Effector CD8-positive, alpha-beta T cell (primary cell): ENCODE results near the gene STK25.
"Not testable (repeated sequence)": the region's sequence is repeated elsewhere in the genome, so short reads cannot be mapped to it uniquely, and the experiment has no call there.

Experiments
- DNase-seq: peaks from one replicate; lab custom pipeline; 2025; lab: John Stamatoyannopoulos, UW

The STK25 gene

DNA sequence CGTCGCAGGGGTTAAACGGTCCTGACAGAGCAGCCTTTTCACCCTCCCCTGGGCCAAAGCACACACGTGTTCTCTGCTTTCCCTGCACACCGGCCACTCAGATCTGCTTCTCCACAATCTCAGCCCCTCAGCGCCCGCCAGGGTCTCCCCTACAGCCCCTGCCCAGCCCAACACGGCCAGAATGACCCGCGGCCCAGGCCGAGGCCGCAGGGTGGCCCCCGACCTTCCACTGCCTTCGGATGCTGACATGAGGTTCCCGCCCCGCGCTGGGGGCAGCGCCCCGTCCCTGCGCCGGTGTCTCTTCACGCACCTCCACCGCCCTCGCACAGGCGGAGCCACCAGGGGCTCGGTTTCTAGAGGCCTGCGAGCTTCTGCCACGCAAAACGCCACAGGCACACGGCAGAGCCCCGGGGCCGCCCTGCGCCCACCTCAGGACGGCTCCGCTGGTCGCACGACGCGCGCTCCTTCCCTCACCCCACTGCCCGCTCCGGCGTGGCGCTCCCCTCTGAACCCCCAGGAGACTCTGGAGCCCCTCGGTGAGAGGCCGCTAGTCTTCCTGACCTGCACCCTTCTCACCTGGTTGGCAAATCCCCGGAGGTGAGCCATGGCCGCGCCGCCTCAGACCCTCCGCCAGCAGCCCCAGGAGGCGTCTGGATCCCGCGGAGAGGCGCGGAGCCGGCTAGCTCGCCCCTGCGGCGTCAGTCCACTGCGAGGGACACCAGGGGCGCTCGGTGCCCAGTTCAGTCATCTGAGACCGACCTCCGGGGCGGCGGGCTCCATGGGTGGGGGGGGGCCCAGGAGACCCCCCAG lies 749 bp downstream of the STK25 start:
- peak; percentile 33 for DNase-seq

DNA sequence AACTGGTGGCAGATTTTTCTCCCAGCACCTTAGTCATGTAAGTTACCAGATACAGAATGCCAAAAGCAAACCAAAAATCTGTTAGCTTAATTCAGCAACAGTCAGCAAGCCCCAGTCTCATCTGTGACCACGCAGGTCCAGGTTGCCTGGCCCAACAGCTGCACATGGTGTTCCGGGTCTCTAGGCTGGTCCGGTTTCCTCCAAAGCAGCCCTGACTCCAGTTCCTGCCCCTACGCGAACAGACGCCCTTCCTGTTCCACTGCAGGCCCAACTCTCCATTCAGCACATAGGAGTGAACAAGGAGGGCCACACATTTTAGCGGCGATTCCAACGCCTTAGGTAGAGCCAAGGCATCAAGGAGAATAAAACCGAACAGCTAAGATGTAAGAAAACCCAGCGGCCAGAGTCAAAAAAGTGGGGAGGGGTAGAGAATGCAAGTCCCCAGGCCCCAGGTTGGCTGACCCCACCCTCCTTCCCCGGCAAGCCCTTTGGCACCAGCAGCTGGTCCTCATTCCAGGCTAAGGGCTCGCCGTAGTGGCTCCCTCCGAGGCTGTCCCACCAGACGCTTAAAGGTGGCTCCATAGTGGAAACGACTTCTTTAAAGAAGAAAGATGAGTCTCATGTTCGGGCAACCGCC lies 1.5 kb downstream of the STK25 start:
- no peak for DNase-seq

DNA sequence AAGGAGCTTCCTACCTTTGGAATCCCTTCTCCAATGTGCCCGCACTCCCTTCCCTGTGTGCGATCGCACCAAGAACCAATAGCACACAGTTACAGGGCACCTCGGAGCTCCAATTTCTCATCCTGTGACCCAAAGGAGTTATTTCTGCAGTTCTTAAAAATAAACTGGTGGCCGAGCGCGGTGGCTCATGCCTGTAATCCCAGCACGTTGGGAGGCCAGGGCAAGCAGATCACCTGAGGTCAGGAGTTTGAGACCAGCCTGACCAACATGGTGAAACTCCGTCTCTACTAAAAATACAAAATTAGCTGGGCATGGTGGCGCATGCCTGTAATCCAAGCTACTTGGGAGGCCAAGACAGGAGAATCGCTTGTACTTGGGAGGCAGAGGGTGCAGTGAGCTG lies 2.1 kb downstream of the STK25 start:
- not testable (repeated sequence) for DNase-seq

DNA sequence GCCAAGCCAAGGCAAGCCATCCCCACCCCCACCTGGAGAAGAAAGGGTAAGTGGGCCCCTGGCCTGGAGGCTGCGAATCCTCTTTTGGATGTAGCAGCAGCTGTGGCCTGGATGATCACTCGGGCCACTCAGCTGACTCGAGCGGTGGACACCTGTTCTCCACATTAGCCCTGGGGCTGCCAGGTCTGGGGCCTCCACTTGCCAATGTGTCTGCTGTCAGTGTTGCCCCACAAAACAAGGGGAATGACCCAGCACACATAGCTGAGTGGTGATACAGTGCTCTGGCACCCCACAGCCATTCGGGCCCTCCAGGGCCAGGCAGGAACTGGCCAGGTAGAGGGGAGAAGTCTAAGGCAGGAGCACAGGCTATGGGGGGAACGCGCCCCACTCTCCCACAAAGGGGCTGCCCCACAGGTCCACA lies 2.6 kb downstream of the STK25 start:
- DNase-seq = no peak

DNA sequence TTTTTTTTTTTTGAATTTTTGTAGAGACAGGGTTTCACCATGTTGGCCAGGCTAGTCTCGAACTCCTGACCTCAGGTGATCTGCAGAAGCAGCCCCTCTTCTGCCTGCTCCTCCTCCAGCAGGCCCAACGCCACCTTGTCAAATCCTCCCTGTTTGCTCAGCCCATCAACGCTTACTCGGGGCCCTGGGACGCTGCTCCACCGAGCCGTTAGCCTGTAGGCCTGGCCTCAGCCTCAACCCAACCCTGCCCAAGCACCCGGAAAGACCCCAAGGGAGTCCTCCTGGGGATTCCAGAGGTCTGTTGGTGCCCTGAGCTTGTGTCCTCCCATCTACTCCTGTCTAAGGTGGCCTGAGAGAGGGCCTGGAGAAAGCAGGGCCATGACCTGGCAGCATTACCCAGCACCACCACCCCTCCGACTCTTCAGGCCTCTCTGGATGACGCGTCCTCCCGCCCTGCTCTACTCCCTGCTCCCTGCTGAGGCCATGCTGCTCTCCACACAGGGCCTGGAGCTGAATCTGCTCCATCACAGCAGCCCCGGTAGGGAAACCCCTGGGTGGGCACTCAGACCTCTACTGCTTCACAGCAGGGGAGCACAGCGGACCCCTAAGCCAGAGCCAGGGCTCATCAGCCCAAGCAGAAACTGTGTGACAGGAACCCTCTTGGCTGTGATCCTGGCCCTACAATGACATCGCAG lies 3.2 kb downstream of the STK25 start:
- DNase-seq = no peak

DNA sequence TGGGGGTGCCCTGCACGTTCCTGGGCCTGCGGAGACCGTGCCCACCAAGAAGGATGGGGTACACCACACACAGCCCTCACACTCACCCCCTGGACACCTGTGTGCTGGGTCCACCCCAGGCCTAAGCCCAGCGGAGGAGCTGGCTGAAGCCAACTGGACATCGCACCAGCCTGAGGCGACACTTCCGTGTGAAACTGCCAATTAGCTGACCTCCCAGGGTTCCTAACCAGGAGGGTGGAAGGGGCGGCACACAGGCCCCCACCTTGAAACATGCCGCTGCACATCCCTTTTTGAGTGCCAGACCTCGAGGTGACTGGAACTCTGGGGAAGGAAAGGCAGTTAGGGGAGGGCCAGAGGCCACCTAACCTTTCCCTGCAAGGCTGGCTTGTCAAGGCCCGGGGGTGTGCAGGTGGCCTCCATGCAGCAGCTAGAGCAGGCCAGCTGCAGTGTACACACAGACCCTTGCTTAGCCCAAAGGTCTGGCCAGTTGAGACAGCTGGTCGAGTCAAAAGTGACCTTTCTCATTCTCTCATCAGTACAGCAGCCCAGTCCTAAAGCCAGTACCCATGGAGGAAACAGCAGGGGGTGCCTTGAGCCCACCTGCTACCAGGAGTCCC lies 4.5 kb downstream of the STK25 start:
- no peak for DNase-seq

DNA sequence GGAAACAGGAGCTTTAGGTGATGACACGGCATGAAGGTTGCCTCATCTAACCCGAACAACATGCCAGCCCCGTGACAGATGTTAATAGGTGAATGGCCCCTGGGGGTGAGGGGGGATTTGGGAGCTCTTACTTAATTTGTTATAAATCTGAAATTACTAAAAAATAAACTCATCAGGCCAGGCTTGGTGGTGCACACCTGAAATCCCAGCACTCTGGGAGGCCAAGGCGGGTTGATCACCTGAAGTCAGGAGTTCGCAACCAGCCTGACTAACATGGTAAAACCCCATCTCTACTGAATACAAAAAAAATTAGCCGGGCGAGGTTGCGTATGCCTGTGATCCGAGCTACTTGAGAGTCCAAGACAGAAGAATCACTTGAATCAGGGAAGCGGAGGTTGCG lies 6.1 kb downstream of the STK25 start:
- DNase-seq = no peak

DNA sequence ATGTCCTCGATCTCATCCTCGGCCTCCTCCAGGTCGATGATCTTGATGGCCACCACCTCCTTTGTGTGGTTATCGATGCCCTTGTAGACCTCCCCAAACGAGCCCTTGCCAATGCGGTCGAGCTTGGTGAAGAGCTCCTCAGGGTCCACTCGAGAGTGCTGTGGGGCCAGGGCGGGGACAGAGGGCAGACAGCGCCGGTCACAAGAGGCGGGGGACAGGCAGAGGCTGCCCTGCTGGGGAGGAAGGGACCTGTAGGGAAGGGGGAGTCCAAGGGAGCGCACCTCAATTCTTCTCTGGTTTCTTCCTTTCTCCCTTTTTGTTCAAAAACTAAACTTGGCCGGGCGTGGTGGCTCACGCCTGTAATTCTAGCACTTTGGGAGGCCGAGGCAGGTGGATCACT lies 6.8 kb downstream of the STK25 start:
- no peak for DNase-seq

DNA sequence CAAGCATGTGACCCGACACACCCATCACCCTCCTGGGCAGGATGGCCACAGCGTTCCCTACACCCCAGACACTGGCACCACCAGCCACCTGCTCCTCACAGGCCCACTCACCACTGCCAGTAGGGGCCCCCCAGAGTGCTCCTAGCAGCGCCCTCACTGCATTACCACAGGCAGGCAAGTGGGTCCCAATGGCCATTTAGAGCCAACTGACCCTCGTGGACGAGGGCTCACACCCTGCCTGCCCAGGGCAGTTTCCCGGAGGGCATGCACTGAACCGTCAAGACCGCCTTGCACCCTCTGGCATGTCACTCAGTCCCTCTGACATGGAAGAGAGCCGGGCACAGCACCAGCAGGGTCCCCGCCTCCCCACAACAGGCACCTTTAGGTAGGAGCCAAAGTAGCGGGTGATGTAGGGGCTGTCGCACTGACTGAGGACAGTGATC lies 7.3 kb downstream of the STK25 start:
- no peak for DNase-seq

DNA sequence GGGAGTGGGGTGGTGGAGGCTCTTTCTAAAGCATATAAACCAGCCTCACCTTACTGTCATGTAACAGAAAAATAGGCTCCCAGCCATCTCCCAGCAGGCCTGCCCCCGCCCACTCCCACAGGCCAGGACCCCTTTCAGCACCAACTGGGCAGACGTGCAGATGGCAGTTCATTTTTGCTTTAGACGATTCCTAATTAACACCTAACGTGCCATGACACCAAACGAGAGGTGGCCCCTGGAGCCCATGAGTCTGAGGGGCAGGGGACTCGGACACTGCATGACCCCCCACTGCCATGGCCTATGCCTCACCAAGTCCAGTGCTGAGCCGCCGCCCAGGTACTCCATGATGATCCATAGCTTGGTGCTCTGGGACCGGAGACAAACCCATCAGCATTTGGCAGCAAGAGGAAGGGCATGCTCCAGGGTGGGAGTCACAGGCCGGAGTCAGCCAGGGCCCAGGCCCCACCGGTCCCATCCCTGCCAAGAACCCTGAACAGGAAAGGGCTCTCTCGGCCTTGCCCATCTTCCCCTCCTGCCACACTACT lies 7.9 kb downstream of the STK25 start:
- no peak for DNase-seq

DNA sequence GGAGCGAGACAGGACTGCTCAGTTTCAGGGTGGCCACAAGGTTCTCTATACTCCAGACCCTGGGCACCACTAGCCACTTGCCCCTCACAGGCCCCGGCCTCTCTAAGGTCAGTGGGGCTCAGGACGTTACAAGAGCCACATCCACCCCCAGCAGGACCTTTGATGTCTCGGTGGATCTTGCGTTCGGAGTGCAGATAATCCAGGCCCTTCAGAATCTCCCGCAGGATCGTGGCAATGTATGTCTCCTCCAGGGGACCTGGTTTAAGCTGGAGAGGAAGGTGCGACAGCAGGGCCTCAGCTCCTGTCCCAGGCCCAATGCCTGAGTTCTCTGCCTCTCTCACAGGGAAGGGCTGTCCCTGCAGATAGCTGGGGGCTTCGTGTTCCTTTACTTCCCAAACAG lies 8.4 kb downstream of the STK25 start:
- no peak for DNase-seq

DNA sequence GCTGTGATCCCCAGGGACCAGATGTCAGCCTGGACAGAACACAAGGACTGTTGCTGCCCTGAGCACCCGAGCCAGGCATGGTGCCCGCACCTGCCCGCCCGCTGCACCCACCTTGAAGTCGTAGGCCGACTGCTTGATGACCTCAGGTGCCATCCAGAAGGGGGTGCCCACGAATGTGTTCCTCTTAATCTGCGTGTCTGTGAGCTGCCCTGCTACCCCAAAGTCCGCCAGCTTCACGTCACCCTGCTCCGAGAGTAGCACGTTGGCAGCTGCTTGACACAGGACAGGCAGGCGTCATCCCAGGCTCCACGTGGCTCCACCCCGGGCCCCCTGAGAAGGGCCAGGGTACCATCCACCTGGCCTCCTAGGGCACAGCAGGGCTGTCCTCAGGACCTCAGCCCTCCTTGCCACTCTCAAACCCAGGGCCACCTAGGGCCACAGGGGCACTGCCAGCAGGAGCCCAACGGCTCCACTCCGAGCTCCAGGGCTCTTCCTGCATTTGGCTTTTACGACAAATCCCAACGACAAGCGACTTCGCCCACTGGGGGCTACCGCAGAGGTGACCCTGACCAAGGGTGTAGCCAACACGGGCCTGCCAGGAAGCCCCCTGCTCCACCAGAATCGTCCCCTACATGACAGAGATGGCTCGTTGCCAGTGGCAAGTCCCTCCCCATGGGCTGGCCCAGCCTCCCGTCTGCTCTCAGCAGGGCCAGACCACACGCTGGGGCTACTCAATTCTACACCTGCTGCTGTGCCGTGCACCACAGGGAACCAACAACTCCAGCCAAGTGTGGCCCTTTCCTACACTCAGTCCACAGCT lies 9.0 kb downstream of the STK25 start:
- DNase-seq = no peak

DNA sequence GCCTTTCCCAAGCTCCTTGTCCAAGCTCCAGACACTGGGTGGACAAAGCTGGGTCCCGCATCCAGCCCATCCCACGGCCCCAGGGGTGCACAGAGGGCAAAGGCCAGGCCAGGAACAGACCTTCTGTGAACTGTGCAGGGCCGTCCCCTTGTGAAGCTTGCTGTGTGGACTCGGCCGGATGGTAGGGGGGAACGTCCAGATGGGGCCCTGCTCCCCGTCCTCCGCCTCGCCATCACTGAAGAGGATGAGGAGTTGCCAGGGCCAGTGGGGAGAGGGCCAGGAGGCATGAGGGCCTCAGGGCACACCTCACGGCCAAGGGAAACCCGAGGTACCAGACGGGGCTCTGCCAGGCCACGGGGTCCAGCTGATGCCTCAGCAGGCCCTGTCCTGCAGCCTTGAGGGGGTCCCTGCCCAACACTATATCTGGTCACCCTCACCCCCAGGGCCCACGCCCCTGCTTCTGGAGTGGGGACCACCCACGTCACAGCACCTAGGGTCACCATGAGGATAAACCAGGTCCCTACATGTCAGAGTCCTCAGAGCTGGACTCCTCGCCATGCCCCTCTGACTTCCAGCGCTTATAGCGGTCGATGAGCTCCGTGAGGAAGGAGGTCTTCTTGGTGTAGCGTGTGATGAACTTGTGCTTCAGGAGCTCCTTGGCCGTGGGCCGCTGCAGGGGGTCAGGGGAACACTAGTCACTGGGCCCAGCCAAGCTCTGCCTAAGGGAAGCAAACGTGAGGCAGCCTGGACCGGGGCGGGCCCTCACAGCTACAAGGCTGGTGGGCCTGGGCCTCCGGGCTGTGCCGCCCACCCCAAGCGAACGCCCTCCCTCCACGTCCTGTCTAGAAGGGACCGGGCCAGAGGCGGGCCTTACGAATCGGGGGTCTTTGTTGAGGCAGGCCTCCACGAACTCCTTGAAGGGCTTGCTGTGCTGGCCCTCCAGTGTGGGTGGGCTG lies 10.0 kb downstream of the STK25 start:
- DNase-seq = no peak

DNA sequence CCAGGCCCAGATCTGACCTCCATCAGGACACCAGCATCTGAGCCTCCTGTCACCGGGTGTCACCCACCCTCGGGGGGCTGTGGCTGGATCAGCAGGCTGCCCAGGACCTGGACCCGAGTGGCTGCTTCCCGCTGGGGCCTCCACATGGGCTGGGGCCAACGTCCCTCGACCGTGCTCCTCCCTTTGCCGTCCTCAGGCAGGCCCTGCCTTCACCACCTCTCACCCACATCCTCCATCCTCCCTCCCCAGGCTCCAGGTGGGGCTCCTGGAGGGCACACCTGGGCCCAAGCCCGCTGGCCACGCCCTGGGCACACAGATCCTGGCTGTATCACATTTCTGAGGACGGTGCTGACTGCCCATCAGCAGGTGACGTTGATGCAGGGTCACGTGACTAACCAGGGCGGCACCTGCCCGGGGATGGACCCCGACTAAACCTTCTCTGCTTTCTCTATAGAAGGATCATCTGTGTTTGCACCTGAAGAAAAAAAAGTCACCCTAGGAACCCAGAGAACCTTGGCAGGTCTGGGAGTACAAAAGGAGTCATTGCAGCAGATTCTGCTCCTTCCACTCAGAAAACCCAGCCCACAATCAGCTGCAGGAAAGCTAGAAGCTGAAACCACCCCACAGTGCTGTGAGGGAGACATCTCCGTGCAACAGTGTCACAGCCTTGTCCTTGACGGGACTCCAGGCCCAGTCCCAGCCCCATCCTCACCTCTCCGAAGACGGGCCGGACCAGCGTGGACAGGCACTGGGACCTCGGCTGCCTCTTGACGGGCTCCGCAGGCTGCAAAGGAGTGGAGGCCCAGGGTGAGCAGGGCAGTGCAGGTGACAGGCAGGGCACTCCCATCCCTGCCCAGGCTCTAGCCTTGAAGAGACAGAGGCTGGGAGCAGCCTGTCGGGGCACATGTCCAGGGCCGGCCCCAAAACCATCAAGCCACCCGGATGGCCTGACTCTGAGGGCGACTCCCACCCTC lies 11.2 kb downstream of the STK25 start:
- DNase-seq = no peak

DNA sequence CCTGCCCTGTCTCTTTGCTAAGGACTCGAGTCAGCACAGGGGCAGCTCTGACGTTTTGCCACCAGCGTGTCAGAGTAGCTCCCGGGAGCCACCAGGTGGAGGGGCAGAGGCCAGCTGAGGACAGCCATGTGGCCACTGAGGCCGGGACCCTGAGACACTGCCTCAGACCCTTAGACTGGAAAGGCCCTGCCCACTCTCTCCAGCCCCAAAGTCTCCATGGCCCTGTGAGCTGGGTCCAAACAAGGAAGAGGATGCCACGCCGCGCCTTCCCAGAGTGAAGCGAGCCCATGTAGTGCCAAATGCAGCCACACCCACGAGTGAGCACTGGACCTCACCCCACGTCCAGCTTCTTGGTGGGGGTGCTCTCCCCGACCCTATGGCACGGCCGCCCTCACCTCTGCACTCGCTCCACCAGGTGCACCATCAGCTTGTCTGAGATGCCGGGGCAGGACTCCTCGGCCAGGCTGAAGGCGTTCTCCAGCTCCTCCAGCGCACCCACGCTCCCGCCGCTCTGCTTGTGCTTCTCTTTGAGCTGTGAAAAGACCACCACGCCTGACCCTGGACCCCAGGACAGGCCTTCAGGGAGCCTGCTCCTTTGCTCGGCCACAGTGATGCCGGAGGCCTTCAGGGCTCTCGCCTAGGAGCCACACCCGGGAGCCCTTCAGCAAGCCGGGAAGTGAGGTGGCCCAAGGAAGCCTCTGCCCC lies 12.2 kb downstream of the STK25 start:
- no peak for DNase-seq

DNA sequence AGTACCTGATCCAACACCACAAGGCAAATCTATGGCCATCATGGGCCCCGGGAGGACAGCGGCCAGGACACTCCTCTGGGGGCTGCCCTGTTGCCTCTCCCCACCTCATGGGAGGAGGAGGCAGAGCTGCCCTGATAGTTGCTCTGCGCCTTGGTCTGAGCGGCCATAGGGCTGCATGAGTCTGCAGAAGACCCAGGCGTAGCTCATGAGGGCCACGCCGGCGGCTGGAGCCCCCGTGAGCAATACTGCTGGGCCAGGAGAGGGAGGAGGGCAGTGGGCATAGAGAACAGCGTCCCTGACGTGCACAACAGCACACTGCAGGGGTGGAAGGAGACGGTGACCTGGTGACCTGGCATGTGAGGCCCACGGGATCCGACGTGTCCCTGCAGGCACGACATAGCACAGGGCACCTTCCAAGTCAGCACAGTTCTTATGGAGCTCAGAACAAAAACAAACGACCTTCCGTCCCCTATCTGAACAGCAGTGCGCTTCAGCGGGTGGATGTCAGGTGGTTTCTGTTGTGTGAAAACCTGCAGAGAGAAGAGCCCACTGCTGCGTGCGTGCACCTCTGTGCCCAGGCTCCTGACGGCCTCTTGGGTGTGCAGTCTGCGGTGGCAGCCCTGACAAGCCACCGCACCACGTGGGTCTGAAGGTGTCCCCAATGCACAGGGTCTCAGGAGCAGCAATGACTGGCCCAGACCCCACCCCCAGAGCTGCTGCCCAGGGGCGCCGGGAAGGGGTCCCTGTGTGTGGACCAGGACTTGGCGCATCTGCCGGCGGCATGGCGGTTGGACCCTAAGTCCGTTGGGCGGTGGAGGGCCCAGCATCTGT lies 13.0 kb downstream of the STK25 start:
- no peak for DNase-seq

DNA sequence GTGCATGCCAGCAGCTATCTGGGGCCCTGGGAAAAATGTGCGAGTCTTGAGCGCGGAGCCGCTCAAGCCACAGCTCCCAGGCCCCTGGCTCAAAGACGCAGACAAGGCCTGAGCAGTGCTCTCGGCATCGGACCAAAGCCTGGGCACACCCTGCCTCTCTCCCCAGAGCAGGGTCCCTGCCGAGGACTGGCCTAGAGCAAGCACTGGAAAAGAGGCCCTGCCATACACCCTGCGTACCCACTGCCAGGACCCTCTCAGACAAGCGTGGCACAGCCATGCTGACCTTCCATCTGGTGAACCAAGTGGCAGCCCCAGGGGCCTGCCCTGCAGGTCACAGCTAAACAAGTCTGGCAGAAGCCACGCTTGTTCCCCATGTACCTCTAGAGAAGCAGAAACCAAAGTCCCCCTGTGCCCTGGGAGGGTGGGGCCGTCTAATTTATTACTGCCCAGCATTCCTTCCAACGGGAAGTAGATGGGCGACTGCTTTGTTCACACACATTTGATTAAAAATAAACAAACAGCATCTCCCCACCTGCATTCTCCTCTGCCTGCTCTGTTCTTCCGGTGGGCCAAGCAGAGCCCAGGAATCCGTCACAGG lies 14.0 kb downstream of the STK25 start:
- DNase-seq = no peak
